Spinal cord (tissue), 10 donors: Measurements from ENCODE around the gene ANO1. TPM values are rescaled to one million over a fixed set of nuclear protein-coding genes. Genes with fewer than 3 reads are reported as not detected.

ENCODE experiments used
- DNase-seq, 6 donors: peaks; one replicate each; pipeline versions ENCODE4 v3.0.0 to v3.0.0-alpha.2; 2013 to 2015; ENCODE audit warnings: low spot score in 6 of 6, low read depth in 4 of 6
- H3K27ac ChIP-seq: one replicate; pipeline ENCODE4 v1.5.1; 2013; ENCODE audit warnings: low read depth, low read length, control low read depth
- H3K27me3 ChIP-seq: one replicate; pipeline ENCODE4 v1.6.1; 2013; ENCODE audit warnings: low read length; ENCODE audit not compliant: control insufficient read depth, insufficient read depth
- H3K36me3 ChIP-seq: one replicate; pipeline ENCODE4 v1.6.1; 2013; ENCODE audit warnings: low read length; ENCODE audit not compliant: control insufficient read depth, insufficient read depth
- H3K4me1 ChIP-seq: one replicate; pipeline ENCODE4 v1.6.1; 2013; ENCODE audit warnings: low read length; ENCODE audit not compliant: control insufficient read depth, insufficient read depth
- H3K4me3 ChIP-seq: one replicate; pipeline ENCODE4 v1.5.1; 2013; ENCODE audit warnings: low read depth, low read length, control low read depth
- H3K9me3 ChIP-seq: one replicate; pipeline ENCODE4 v1.6.1; 2013; ENCODE audit warnings: low read length; ENCODE audit not compliant: control insufficient read depth, insufficient read depth
- WGBS: methylation state at CpG from one replicate; pipeline ENCODE4 v1.1.5; 2013; ENCODE audit warnings: missing lambda C conversion rate; ENCODE audit not compliant: insufficient coverage; 5-methylcytosine and 5-hydroxymethylcytosine counted together
- polyA plus RNA-seq, 2 donors: library from polyadenylated mRNA; unstranded; fragments of 120-200 nt; gene quantifications; one replicate each; pipeline ENCODE4 v1.2.1, GENCODE V29; 2013; ENCODE audit not compliant: insufficient read length in 2 of 2
- total RNA-seq, 2 donors: library from RNA; depleted of rRNA in 1 of 2; stranded (reverse); fragments of 120-200 nt in 1 of 2; fragments of >200 nt in 1 of 2; gene quantifications; one replicate each; pipeline versions ENCODE4 v1.2.3 to v1.2.4, GENCODE V29; 2013 to 2014
- donor health status: healthy.

Gene ANO1
- total and polyA plus RNA-seq, 4 donors: 2.6 to 3.6 (median 2.8) TPM

DNA sequence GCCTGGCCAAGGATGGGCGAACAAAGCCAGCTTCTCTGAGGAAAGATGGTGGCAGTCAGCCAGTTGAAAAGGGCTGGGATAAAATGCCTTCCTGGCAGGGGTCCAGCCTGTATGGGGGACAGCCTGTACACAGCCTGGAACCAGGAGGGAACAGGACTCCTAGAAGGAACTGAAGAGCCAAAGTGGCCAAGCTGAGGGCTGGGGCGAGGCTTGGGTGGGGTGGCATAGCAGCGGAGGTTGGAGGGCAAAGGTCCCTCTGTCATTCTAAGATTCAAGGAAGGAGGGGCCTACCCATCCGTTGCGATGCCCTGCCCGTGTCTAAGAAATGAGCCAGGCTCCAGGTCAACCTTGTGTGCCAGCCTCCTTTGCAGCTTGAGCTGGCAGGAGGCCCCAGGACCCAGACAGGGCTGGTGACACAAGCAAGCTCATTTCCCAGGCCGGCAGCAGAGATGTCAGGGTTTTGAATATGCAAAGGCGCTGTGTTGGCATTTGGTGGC, 147.6 kb downstream of the ANO1 start:
- peak in 2 of 6 donors; percentile 48 to 69 for DNase-seq
- H3K27ac ChIP-seq: no peak overlapping the region
- H3K36me3 ChIP-seq: no peaks in the 10 kb centered on the region
- H3K4me3 ChIP-seq: no peak overlapping the region
- H3K27me3 ChIP-seq: no peaks in the 10 kb centered on the region
- peaks cover 10% of the 10 kb centered on the region for H3K4me1 ChIP-seq
- 49% methylated on average over 8 of the region's 8 CpGs for WGBS
- H3K9me3 ChIP-seq: no peaks in the 10 kb centered on the region

- H3K27ac ChIP-seq: no peak overlapping the region
- H3K9me3 ChIP-seq: no peaks in the 10 kb centered on the region
- no peaks in the 10 kb centered on the region for H3K27me3 ChIP-seq
- peaks cover 10% of the 10 kb centered on the region for H3K4me1 ChIP-seq
- DNase-seq: no peak
- WGBS: 68% methylated on average over 3 of the region's 3 CpGs
- H3K36me3 ChIP-seq: no peaks in the 10 kb centered on the region
- H3K4me3 ChIP-seq: no peak overlapping the region
Observed at GRCh38 chr11:70226183-70226582, 148.1 kb downstream of the ANO1 start.

DNA sequence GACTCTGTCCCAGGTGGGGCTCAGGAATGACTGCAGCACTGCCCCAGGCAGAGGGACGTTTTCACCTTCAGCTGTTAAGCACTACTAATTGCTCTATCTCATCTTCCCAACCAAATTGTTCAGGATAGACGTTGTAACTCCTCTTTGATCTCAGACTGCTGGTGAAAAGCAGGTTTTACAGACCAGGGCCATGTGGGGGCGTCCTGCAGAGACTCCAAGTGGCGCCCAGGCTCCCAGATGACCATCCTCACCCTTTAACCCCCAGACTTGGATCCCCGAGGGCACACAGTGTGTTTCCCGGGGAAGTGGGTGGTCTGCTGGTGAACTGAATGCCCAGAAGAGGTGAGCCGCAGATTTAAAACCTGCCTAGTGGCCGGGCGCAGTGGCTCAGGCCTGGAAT, 148.8 kb downstream of the ANO1 start:
- no peaks in the 10 kb centered on the region for H3K9me3 ChIP-seq
- H3K4me3 ChIP-seq: no peak overlapping the region
- no peak for DNase-seq
- H3K27ac ChIP-seq: no peak overlapping the region
- WGBS: 53% methylated on average over 9 of the region's 9 CpGs
- H3K36me3 ChIP-seq: no peaks in the 10 kb centered on the region
- peaks cover 10% of the 10 kb centered on the region for H3K4me1 ChIP-seq
- H3K27me3 ChIP-seq: no peaks in the 10 kb centered on the region

DNA sequence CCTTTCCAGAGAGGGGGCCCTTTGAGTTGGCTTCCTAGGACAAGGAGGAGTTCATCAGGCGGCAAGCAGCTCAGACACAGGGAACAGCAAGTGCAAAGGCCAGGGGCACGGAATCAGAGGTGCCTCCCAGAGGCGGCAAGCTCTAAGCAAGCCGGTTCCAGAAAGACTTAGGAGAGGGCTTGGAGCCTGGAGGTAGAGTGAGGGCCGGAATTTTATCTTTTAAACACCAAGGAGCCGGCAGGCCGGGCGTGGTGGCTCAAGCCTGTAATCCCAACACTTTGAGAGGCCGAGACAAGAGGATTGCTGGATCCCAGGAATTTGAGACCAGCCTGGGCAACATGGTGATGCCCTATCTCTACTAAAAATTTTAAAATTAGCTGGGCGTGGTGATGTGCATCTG, 151.6 kb downstream of the ANO1 start:
- Histone ChIP-seq H3K4me1 (peaks cover 10% of the 10 kb centered on the region), H3K27ac (no peak overlapping the region), H3K27me3 (no peaks in the 10 kb centered on the region), H3K36me3 (no peaks in the 10 kb centered on the region), H3K9me3 (no peaks in the 10 kb centered on the region), H3K4me3 (no peak overlapping the region)
- DNase-seq: no peak
- WGBS: 93% methylated on average over 8 of the region's 10 CpGs

- no peak overlapping the region for H3K4me3 ChIP-seq
- 85% methylated on average over 5 of the region's 8 CpGs for WGBS
- peaks cover 10% of the 10 kb centered on the region for H3K4me1 ChIP-seq
- H3K27ac ChIP-seq: no peak overlapping the region
- H3K27me3 ChIP-seq: no peaks in the 10 kb centered on the region
- no peaks in the 10 kb centered on the region for H3K9me3 ChIP-seq
- no peak for DNase-seq
- no peaks in the 10 kb centered on the region for H3K36me3 ChIP-seq
Observed at GRCh38 chr11:70230151-70230839, 152.2 kb downstream of the ANO1 start.

GRCh38 chr11:70230840-70231710, 153.0 kb downstream of the ANO1 start:
- WGBS: 79% methylated on average over 22 of the region's 22 CpGs
- Histone ChIP-seq H3K4me1 (peaks cover 4% of the 10 kb centered on the region), H3K4me3 (no peak overlapping the region), H3K27ac (no peak overlapping the region), H3K9me3 (no peaks in the 10 kb centered on the region), H3K36me3 (no peaks in the 10 kb centered on the region), H3K27me3 (no peaks in the 10 kb centered on the region)
- DNase-seq: no peak

DNA sequence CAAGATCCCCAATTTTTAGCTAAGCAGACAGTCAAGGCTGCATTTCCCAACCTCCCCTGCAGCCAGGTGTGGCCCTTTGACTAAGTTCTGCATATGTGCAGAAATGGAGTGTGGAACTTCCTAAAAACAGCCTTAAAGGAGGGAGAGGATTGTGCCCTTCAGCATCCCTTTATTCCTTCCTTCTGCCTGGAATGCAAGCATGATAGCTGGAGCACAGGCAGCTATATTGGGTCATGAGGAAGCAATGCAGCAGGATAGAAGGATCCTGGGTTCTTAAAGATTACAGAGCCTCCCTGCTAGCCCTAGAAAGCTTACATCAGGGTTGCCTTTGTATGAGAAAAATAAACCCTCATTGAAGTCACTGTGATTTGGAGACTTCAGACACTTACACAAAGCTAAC, 154.9 kb downstream of the ANO1 start:
- Histone ChIP-seq H3K9me3 (no peaks in the 10 kb centered on the region), H3K4me3 (no peak overlapping the region), H3K27ac (no peak overlapping the region), H3K36me3 (no peaks in the 10 kb centered on the region), H3K4me1 (no peaks in the 10 kb centered on the region), H3K27me3 (no peaks in the 10 kb centered on the region)
- DNase-seq: no peak

GRCh38 chr11:70233511-70233934, 155.4 kb downstream of the ANO1 start:
- Histone ChIP-seq H3K4me1 (no peaks in the 10 kb centered on the region), H3K27me3 (no peaks in the 10 kb centered on the region), H3K27ac (no peak overlapping the region), H3K36me3 (no peaks in the 10 kb centered on the region), H3K4me3 (no peak overlapping the region), H3K9me3 (no peaks in the 10 kb centered on the region)
- no peak for DNase-seq
- WGBS: 84% methylated on average over 9 of the region's 11 CpGs

GRCh38 chr11:70233962-70234361, 155.8 kb downstream of the ANO1 start:
- DNase-seq: no peak
- 93% methylated on average over 6 of the region's 9 CpGs for WGBS
- no peak overlapping the region for H3K4me3 ChIP-seq
- no peaks in the 10 kb centered on the region for H3K36me3 ChIP-seq
- H3K27ac ChIP-seq: no peak overlapping the region
- no peaks in the 10 kb centered on the region for H3K4me1 ChIP-seq
- H3K9me3 ChIP-seq: no peaks in the 10 kb centered on the region
- H3K27me3 ChIP-seq: no peaks in the 10 kb centered on the region
